HFFc6 (cell line): Measurements from ENCODE around the gene RPS14. TPM values are rescaled to one million over a fixed set of nuclear protein-coding genes. Genes with fewer than 3 reads are reported as not detected.

Experiments used
- DNase-seq: peaks from one replicate; pipeline ENCODE4 v3.0.0-alpha.2; 2018
- H3K27ac Mint-ChIP-seq: 2 replicates; pipeline ENCODE4 v1.8.0; 2020; ENCODE audit warnings: mild to moderate bottlenecking, mixed read lengths
- H3K27me3 Mint-ChIP-seq: 2 replicates; pipeline ENCODE4 v1.8.0; 2021; ENCODE audit warnings: mild to moderate bottlenecking, moderate library complexity, mixed read lengths; ENCODE audit not compliant: insufficient read depth
- H3K36me3 Mint-ChIP-seq: 2 replicates; pipeline ENCODE4 v1.8.0; 2021; ENCODE audit warnings: low read depth, mixed read lengths
- H3K4me1 Mint-ChIP-seq: 2 replicates; pipeline ENCODE4 v1.8.0; 2020; ENCODE audit warnings: low read depth, mixed read lengths
- H3K4me3 Mint-ChIP-seq: 2 replicates; pipeline ENCODE4 v1.8.0; 2020; ENCODE audit warnings: mild to moderate bottlenecking, moderate library complexity, mixed read lengths
- H3K9me3 Mint-ChIP-seq: 2 replicates; pipeline ENCODE4 v1.8.0; 2020; ENCODE audit warnings: mild to moderate bottlenecking, mixed read lengths
- total RNA-seq, 6 experiments: library from RNA; stranded (reverse); fragmentation: NEBNext Ultra II Directional; extraction: Animal tissue kit (Norgen Biotek cat#: 25700); gene quantifications; 2 replicates in 1 of 6; 3 replicates in 5 of 6; pipeline ENCODE4 v1.2.3, GENCODE V29; 2021
- TF ChIP-seq, protein P1 (sequence below): fragments of 200-600 bp; sonication (generic); IDR thresholded peaks from 2 replicates; pipeline ENCODE4 v1.5.0; 2021; ENCODE audit warnings: antibody characterized with exemption, mild to moderate bottlenecking

RPS14 gene
- total RNA-seq, 6 experiments from 2014 or later: 1,658 to 2,163 (median 1,911) TPM

- TF ChIP-seq, protein P1, sequence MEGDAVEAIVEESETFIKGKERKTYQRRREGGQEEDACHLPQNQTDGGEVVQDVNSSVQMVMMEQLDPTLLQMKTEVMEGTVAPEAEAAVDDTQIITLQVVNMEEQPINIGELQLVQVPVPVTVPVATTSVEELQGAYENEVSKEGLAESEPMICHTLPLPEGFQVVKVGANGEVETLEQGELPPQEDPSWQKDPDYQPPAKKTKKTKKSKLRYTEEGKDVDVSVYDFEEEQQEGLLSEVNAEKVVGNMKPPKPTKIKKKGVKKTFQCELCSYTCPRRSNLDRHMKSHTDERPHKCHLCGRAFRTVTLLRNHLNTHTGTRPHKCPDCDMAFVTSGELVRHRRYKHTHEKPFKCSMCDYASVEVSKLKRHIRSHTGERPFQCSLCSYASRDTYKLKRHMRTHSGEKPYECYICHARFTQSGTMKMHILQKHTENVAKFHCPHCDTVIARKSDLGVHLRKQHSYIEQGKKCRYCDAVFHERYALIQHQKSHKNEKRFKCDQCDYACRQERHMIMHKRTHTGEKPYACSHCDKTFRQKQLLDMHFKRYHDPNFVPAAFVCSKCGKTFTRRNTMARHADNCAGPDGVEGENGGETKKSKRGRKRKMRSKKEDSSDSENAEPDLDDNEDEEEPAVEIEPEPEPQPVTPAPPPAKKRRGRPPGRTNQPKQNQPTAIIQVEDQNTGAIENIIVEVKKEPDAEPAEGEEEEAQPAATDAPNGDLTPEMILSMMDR: no peak
These were observed 47.0 kb upstream of the RPS14 start for GRCh38 chr5:150496534-150496933.

DNA sequence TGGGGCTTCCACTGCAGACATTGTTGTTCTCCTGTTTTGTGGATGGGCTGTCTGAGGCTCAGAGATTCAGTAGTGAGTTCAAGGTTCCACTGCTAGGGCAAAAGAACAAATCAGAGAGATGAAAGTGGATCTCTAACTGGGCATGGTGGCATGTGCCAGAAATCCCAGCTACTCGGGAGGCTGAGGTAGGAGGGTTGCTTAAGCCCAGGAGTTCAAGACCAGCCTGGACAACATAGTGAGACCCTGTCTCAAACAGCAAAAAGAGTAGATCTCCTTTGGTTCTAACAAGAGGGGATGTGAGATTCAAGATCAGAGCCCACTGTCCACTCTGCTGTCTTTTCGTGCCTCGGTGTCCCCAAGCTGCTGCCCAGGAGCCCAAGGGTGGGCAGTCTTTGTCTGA is 46.6 kb upstream of the RPS14 start:
- DNase-seq: no peak
- peaks cover 84% of the 10 kb centered on the region for H3K4me1 Mint-ChIP-seq
- H3K27ac Mint-ChIP-seq: peak overlapping the region; percentile 64
- TF ChIP-seq, protein P1: no peak
- no peaks in the 10 kb centered on the region for H3K9me3 Mint-ChIP-seq
- peaks cover 20% of the 10 kb centered on the region for H3K36me3 Mint-ChIP-seq
- H3K4me3 Mint-ChIP-seq: no peak overlapping the region
- peaks cover 12% of the 10 kb centered on the region for H3K27me3 Mint-ChIP-seq

More at GRCh38 chr5:150496534-150496933, 47.0 kb upstream of the RPS14 start:
- Mint-ChIP-seq H3K4me3 (no peak overlapping the region), H3K27ac (peak overlapping the region; percentile 64), H3K4me1 (peaks cover 84% of the 10 kb centered on the region), H3K27me3 (peaks cover 13% of the 10 kb centered on the region), H3K9me3 (no peaks in the 10 kb centered on the region), H3K36me3 (peaks cover 17% of the 10 kb centered on the region)
- no peak for DNase-seq

- TF ChIP-seq, protein P1: no peak
- H3K4me1 Mint-ChIP-seq: peaks cover 84% of the 10 kb centered on the region
- peak; percentile 85 for DNase-seq
- H3K27me3 Mint-ChIP-seq: peaks cover 16% of the 10 kb centered on the region
- peaks cover 22% of the 10 kb centered on the region for H3K36me3 Mint-ChIP-seq
- peak overlapping the region; percentile 92 for H3K27ac Mint-ChIP-seq
- peak overlapping the region; percentile 88 for H3K4me3 Mint-ChIP-seq
- H3K9me3 Mint-ChIP-seq: no peaks in the 10 kb centered on the region
These were observed 43.1 kb upstream of the RPS14 start for GRCh38 chr5:150492621-150493020.

DNA sequence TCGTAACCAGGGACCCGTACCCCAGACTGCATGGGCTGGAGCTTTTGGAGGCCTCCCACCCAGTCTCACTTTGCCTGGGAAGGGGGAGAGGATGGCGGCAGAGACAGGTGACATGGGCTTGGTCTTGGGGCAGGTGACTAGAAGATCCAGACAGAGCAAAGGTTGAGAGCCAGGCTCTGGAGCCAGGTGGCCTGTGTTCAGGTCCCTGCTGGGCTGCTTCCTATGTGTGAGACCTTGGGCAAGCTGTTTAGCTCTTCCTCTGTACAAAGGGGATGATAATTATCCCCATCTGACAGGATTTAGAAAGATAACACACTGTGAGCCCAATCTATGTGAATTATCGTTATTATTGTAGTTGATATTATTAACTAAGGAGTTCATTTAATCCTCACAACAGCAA is 42.3 kb upstream of the RPS14 start:
- peaks cover 29% of the 10 kb centered on the region for H3K36me3 Mint-ChIP-seq
- peaks cover 16% of the 10 kb centered on the region for H3K27me3 Mint-ChIP-seq
- no peaks in the 10 kb centered on the region for H3K9me3 Mint-ChIP-seq
- peaks cover 84% of the 10 kb centered on the region for H3K4me1 Mint-ChIP-seq
- DNase-seq: no peak
- peak overlapping the region; percentile 88 for H3K4me3 Mint-ChIP-seq
- TF ChIP-seq, protein P1: no peak
- H3K27ac Mint-ChIP-seq: peak overlapping the region; percentile 92

DNA sequence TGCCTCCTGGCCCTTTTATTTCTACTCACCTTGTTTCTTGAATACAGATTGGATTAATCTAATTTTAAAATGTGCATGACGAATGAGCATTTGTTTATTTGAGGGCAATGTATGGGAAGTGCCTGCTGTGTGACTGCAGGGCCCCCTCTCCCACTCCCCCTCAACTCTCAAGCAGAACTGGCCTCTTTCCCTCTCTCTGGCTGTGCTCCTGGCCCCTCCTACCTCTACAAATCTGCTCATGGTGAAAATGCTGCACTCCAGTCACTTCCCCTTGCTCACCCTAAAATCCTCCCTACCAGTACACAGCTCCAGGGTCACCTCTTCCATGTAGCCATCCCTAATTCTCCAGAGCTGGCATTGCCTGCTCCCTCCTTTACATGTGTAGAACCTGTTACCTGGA is 41.2 kb upstream of the RPS14 start:
- TF ChIP-seq, protein P1: no peak
- Mint-ChIP-seq H3K27ac (peak overlapping the region; percentile 92), H3K27me3 (peaks cover 13% of the 10 kb centered on the region), H3K36me3 (peaks cover 22% of the 10 kb centered on the region), H3K9me3 (no peaks in the 10 kb centered on the region), H3K4me3 (peak overlapping the region; percentile 88), H3K4me1 (peaks cover 73% of the 10 kb centered on the region)
- DNase-seq: no peak

DNA sequence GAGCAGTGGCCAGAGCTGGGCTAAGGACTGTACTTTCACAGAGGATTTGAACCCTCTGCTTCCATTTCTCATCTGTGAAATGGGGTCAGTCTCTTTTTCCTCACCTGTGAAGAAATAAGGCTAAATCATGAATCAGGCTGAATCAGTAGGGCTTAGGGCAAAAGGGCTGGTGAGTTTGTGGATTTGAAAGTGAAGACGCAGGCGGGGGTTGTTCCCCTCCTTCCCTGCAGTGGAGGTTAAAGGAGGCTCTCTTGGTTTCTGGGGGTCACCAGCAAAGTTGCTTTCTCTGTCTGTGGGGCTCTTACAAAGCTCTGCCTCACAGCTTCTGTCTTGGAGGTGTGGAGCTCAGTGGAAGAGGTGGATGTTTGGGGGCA is 40.7 kb upstream of the RPS14 start:
- H3K4me1 Mint-ChIP-seq: peaks cover 71% of the 10 kb centered on the region
- no peaks in the 10 kb centered on the region for H3K9me3 Mint-ChIP-seq
- no peak for DNase-seq
- peak overlapping the region; percentile 92 for H3K27ac Mint-ChIP-seq
- H3K36me3 Mint-ChIP-seq: peaks cover 20% of the 10 kb centered on the region
- peaks cover 13% of the 10 kb centered on the region for H3K27me3 Mint-ChIP-seq
- peak overlapping the region; percentile 88 for H3K4me3 Mint-ChIP-seq
- TF ChIP-seq, protein P1: no peak
